Skeletal muscle cell (primary cell): Measurements from ENCODE around the gene ADAMTS13.
"Not testable (repeated sequence)": the region's sequence is repeated elsewhere in the genome, so short reads cannot be mapped to it uniquely, and the experiment has no call there.

ENCODE experiments used
- DNase-seq: peaks from one replicate; pipeline ENCODE4 v3.0.0-alpha.2; 2010; ENCODE audit warnings: low read depth
- H3K4me3 ChIP-seq: 2 replicates; pipeline ENCODE4 v1.5.1; 2011; ENCODE audit warnings: low read depth, mild to moderate bottlenecking, control low read depth, low read length, moderate library complexity

Gene ADAMTS13

DNA sequence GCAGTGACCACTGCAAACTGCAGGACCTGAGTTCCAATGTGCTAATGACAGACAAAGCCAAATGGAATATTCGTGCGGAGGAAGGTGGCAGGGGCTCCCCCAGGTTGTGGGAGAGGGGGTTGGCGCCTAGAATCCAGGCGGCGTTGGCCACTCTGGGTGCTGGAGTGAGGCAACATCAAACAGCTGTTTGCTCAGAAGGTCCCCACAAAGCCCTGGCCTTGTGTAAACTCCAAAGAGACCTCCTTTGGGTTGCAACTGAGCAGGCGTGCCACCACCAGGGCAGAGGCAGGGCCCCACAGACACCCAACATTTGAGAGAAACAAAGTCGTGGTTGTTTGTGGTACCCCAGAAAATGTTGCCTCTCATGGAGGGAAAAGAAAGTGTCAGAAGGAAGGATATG, 31.5 kb upstream of the ADAMTS13 start:
- no peak for DNase-seq
- H3K4me3 ChIP-seq, result no peak overlapping the region

DNA sequence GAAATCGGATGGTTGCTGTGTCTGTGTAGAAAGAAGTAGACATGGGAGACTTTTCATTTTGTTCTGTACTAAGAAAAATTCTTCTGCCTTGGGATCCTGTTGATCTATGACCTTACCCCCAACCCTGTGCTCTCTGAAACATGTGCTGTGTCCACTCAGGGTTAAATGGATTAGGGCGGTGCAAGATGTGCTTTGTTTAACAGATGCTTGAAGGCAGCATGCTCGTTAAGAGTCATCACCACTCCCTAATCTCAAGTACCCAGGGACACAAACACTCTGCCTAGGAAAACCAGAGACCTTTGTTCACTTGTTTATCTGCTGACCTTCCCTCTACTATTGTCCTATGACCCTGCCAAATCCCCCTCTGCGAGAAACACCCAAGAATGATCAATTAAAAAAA, 30.7 kb upstream of the ADAMTS13 start:
- DNase-seq, H3K4me3 ChIP-seq: not testable (repeated sequence)

DNA sequence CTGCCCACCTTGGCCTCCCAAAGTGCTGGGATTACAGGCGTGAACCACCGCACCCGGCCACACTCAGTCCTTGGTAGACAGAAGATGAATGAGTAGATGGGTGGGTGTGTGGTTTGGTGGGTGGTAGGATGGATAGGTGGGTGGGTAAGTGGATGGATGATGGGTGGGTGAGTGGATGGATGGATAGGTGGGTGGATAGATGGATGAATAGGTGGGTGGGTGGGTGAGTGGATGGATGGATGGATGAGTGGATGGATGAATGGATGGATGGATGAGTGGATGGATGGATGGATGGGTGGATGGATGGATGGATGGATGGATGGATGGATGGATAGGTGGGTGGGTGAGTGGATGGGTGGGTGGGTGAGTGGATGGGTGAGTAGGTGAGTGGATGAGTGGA, 29.9 kb upstream of the ADAMTS13 start:
- not testable (repeated sequence) for DNase-seq, H3K4me3 ChIP-seq

DNA sequence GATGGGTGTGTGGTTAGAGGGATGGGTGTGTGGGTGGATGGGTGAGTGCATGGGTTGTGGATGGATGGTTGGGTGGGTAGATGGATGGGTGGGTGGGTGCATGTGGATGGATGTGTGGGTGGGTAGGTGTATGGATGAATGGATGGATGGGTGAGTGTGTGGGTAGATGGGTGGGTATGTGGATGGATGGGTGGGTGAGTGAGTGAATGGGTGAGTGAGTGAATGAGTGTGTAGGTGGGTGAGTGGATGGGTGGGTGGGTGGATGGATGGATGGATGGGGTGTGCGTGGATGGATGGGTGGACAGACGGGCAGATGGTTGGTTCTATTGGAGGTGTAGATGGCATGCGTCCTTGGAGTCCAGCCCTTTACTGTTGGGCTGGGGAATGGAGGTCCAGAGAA, 28.8 kb upstream of the ADAMTS13 start:
- no peak overlapping the region for H3K4me3 ChIP-seq
- DNase-seq, result no peak

DNA sequence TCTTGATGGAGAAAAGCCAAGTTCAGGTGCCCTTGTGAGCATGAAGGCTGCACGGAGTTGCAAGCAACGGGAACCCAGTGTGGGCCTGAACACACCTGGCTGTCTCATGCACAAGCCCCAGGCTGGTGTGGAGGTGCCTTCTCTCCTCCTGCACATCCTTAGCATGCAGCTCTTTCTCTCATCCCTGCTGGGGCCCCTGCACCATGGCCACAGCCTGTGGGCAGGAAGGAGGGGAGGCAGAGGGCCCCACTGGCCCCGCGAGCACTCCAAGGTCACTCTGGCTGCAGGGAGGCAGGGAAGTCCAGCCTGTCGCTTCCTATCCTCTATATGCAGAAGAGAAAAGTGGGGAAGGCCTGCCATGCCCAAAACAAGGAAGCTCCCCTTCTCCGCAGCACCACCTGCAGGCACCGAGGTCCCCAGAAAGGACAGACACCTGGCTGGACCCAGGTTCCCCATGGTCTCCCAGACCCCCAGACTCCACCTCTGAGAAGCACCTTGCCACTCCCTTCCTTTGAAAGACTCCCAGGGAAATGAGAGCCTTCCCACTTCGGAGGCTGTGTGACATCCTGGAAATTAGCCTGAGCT, 27.4 kb upstream of the ADAMTS13 start:
- no peak for DNase-seq

DNA sequence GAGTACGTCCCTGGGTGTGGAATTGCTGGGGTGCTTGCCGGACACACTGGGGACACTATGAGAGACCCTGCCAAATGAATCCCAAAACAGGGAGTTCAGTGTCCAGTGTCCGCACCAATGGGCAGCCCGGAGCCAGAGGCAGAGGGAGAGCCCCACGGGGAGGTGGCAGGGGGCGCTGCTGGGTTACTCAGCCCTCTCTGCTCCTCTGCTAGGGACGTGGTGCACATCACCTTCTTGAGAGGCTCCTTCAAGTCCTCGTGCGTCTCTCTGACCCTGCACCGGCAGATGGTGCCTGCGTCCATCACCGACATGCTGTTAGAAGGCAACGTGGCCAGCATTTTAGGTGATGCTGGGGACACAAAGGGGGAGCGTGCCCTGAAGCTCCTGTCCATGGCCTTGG, 25.2 kb upstream of the ADAMTS13 start:
- no peak for DNase-seq
- no peak overlapping the region for H3K4me3 ChIP-seq

More for the DNA sequence above, 27.4 kb upstream of the ADAMTS13 start:
- no peak overlapping the region for H3K4me3 ChIP-seq

DNA sequence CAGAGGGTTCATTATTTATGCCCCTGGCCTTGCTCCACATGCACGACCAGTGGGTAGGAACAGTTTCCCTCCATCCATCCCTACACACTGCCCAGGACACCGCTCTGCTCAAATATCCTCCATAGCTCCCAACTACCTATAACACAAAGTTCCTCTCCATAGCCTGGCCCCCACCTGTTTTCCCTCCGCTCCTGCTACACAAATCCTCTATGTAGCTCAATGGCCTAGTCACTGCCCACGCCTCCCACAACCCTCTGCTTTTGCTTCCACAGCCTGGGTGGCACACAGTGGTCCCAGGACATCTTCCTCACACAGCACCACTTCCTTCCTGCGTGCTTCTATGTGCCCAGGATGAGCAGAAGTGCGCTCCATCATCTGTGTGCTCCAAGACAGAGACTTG, 24.8 kb upstream of the ADAMTS13 start:
- no peak for DNase-seq
- no peak overlapping the region for H3K4me3 ChIP-seq

DNA sequence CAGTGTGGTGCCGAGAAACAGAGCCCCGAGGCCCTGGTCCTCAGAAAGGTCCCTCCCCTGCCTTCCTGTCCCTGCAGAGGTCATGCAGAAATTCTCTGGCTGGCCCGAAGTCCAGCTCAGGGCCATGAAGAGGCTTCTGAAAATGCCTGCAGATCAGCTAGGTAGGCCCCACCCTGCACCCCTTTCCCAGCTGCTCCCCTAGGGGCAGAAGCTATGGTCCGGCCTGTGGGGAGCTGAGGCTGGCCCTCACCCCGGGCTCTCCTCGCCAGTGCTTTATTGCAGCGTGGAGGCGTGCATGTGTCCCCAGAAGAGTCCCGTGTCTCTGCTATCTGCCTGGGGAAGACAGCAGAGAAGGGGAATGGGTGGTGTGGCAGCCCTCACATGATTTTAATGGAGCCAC, 24.3 kb upstream of the ADAMTS13 start:
- DNase-seq, result no peak
- no peak overlapping the region for H3K4me3 ChIP-seq

DNA sequence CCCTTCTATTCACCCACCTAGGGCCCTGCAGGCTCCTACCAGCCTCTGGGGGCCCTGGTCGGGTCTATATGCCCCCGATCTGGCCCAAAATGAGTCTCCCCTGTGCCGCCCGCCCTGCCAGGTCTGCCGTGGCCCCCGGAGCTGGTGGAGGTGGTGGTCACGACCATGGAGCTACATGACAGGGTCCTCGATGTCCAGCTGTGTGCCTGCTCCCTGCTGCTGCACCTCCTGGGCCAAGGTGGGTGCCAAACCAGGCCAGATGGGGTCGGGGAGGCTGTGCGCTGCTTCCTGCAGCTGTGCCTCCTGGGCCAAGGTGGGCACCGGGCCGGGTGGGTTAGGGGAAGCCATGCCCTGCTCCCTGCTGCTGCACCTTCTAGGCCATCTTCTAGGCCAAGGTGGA, 21.9 kb upstream of the ADAMTS13 start:
- H3K4me3 ChIP-seq, result no peak overlapping the region
- DNase-seq, result no peak

DNA sequence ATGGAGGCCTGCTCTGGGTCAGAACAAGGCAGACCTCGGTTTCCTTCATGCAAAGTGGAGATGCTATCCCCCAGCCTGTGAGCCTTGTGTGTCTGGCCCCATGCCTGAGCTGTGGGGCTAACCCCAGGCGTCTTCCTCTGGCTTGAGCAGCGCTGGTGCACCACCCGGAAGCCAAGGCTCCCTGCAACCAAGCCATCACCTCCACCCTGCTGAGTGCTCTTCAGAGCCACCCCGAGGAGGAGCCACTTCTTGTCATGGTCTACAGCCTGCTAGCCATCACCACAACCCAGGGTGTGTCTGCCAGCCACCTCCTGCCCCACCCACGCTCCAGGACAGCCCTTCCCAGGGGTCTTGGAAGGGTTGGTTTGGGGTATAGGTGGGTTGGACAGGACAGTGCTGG, 20.6 kb upstream of the ADAMTS13 start:
- no peak overlapping the region for H3K4me3 ChIP-seq
- no peak for DNase-seq

DNA sequence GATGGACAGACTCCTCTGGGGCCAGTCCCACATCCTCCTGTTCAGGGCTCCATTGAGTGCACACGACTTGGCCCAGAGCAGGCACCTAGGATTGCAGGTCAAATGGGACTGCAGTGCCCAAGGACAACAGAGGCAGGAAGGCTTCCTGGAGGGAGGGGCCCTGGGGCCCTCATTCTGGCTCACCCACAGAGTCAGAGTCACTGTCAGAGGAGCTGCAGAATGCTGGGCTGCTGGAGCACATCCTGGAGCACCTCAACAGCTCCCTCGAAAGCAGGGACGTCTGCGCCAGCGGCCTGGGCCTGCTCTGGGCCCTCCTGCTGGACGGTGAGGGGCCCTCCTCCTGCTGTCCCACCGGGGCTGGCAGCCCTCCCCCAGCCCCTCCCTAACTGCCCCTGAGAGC, 19.5 kb upstream of the ADAMTS13 start:
- no peak overlapping the region for H3K4me3 ChIP-seq
- no peak for DNase-seq

DNA sequence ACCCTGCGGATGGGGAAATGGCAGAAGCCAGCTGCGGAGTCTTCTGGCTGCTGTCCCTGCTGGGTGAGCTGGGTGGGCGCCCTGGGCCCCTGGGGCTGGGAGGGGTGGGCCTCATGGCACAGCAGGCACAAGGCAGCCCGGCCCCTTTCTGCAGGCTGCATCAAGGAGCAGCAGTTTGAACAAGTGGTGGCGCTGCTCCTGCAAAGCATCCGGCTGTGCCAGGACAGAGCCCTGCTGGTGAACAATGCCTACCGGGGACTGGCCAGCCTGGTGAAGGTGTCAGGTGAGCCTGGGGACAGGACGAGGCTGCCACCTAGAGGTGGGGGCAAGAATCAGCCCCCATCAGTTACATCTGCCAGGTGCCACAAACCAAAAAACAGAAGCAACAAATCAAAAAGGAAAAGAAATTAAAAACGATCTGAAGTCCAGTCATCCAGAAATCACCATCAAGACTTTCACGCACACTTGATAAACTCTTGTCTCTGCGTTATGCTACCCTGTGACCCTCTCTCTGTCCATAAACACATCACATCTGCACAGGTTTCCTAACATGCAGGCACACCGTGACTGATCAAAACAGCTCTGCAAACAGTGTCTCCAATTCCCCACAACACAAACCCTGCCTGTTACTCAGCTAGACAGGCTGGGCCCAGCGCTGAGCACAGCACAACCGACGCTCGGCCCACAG, 18.3 kb upstream of the ADAMTS13 start:
- no peak overlapping the region for H3K4me3 ChIP-seq
- DNase-seq, result no peak

DNA sequence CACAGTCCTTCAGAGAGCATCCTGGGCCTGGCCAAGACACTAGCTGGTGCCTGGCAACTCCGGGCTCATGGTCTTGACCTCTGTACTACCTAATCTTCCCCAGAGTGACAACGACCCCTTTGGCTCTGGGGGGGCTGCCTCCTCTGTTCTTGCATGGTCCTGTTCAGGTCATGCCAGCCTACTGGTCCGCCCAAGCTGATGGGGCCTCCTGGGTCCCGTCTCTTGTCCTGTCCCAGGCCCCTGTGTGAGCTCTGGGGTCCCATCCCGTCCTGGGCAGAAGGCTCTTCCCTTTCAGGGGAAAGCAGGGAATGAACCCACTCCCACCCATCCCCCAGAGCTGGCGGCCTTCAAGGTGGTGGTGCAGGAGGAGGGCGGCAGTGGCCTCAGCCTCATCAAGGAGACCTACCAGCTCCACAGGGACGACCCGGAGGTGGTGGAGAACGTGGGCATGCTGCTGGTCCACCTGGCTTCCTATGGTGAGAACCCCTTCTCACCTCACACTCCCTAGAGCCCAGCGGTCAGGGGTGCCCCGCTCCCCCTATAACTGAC, 17.6 kb upstream of the ADAMTS13 start:
- H3K4me3 ChIP-seq, result no peak overlapping the region
- DNase-seq, result no peak

DNA sequence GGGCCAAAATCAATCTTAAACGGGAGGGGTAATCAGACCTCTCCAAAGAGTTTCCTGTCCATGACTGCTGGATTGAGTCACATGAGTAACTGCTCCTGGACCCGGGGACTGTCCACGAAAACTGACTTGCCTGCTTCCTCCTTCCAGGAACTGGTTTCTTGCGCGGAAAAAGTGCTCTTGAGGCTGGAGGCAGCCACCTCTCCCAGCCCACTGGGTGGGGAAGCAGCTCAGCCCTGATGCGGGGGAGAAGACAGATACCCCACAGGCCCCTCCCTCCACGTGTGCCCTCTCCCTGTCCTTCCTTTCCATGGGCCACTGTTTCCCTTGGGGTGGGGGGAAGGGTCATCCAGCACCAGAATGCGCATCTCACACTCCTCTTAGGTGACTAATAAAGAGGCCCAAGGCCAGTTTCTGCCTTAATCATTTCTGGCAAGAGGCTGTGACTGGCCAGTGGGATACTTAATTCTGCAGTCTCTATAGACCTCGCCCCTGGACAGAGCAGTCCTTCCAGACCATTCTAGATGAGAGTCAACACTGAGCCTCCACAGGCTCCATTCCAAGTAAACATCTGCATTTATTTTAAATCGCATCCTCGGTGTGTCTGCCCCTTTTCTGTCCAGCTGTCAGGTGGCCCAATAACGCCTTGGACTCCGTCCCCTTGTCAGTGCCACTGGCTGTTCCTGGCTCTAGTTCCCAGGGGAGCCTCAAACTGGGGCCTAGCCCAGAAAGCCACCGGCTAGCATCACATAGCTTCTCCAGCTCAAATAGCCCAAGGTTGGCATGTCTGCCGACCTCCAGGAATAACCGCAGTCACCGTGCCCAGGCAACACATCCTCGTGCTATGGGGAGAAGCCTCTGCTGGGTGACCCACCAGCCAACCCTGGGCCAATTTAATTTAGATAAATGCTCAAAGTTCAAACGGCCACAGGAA, 16.4 kb upstream of the ADAMTS13 start:
- no peak overlapping the region for H3K4me3 ChIP-seq
- DNase-seq, result no peak

DNA sequence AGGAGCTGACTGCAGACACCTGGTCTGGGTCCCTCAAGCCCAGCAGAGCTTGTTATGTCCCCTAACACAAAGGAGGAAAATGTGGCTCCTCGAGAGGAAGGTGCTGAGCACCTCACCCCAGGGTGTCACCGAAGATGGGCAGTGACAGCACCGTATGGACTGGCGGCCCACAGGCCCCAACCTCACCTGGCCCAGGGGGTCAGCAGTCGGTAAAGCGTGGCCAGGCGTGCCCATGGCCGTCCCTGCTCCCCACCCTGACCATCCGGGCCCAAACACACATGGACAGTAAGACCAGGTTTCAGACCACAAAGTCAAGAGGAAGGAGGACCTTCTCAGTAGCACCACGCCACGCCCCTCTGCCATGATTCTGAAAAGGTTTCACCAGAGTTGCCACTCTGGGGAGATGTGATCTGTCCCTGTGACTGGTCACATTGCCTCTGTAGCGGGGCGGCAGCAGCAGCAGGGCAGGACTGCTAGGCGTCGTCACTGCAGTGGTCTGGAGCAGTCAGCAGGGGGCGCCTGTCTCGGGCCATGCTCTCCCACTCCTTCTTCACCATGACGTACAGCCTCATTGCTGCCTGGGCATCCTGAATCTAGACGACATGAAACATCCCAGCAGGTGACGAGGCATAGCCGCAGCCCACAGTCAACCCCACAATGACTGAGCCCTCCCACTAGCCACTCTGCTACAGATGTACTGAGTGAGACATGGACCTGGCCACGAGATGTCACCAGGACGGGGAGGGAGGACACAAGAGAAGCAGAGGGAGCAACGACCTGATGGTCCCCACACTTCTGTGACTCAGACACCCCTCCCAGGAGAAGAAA, 15.5 kb upstream of the ADAMTS13 start:
- H3K4me3 ChIP-seq, result no peak overlapping the region

DNA sequence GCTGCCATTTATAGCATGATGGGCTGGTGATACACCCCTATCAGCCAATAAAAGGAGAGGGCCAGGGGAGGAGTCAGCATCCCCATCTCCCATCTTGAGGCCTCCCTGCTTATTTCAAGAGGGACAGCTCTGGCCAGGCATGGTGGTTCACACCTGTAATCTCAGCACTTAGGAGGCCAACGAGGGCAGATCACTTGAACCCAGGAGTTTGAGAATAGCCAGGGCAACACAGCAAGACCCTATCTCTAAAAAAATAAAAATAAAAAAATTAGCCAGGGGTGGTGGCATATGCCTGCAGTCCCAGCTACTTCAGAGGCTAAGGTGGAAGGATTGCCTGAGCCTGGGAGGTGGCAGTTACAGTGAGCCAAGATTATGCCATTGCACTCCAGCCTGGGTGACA, 14.1 kb upstream of the ADAMTS13 start:
- no peak for DNase-seq

More for the DNA sequence above, 15.5 kb upstream of the ADAMTS13 start:
- DNase-seq, result no peak

DNA sequence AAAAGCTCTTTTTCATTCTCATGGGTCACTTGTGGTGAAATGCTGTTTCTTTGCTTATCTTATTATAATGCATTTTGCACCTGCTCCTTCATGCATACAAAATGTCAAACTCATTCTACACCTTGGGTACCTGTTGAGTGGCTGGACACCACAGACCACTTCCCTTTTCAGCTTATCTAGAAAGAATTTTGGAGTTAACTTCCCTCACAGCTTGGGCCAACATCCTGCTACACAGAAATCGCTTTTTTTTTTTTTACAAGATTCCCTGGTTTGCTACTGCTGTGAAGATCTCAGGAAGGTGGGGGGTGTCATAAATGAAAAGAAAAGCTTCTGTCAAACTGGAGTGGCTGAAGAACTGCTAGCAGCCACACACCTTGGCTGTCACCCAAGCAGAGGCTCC, 7.0 kb upstream of the ADAMTS13 start:
- DNase-seq, result no peak
- no peak overlapping the region for H3K4me3 ChIP-seq

More for the DNA sequence above, 14.1 kb upstream of the ADAMTS13 start:
- H3K4me3 ChIP-seq, result no peak overlapping the region

DNA sequence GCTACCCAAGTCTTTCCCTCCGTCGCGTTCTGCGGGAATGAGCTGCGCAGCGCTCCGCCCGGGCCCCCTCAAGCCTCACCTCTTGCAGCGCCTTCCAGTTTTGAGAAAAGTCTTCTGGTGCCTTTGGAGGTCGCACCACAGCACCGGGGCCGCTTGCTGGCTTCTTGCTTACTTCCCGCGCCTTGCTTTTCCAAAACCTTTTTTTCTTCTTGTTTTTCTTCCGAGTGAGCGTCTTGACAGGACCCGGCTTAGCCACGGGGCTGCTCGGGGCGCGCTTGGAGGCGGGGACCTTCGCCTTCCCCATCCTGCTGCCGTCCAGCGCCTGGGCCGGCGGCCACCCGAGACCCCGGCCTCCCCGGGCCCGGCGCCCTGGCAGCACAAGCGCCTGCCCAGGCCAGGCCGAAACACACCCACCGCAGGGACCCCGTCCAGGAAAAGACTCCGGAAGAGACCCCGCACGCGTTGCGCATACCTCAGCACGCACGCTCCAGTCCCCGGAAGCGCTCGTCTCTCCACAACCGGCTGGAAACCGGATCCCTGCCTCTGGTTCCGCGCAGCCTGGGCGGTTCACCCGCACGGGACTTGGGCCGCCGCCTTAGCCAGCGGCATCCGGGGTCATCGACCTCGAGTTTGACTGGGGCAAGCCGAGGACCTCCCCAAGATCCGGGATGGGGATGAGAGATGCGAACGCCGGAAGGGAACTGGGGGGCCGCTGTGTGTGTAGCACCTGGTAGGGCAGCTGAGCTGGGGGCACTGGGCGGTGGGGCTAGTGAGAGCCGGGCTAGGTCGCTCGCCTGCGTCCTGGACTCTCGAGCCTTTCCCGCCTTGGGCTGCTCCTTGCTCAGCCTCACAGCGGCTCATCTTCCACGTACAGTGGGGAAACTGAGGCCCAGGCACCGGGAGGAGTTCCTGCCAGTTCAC, 4.4 kb upstream of the ADAMTS13 start, which contains the start of gene REXO4:
Gene REXO4, minus strand, starts transcription at position 470 of the 921 bp plus-strand sequence. Its CDS starts 166 bp downstream, at position 304.
- peak; percentile 66 for DNase-seq
- H3K4me3 ChIP-seq, result peak within 1 kb of the TSS; percentile 94
